ENCODE measurements around the gene KLK7.

Gene KLK7

GRCh38 chr19:50944795-50945194, 38.9 kb downstream of the KLK7 start:
- ATAC-seq: no peak
- TF ChIP-seq OSR1 (CRISPR knock-in tag; IDR thresholded peaks at IDR 0.05): no peak
- no peak for TF ChIP-seq ZFP30 (CRISPR knock-in tag; IDR thresholded peaks at IDR 0.05)
- no peak for TF ChIP-seq CREB5 (CRISPR knock-in tag; IDR thresholded peaks at IDR 0.05; ENCODE audit: low read depth)
- TF ChIP-seq ZFP3 (CRISPR knock-in tag; IDR thresholded peaks at IDR 0.05): no peak
- TF ChIP-seq GLIS3 (CRISPR knock-in tag; IDR thresholded peaks at IDR 0.05): no peak
- TF ChIP-seq TOX (CRISPR knock-in tag; IDR thresholded peaks at IDR 0.05; ENCODE audit: borderline replicate concordance): no peak
- no peak for TF ChIP-seq POU6F1 (CRISPR knock-in tag; IDR thresholded peaks at IDR 0.05; ENCODE audit: borderline replicate concordance, low read depth)
- no peak for TF ChIP-seq TCF4 (CRISPR knock-in tag; IDR thresholded peaks at IDR 0.05; ENCODE audit: borderline replicate concordance)
- no peak for TF ChIP-seq PPARA (CRISPR knock-in tag; IDR thresholded peaks at IDR 0.05; ENCODE audit: borderline replicate concordance)
- TF ChIP-seq ZNF565 (CRISPR knock-in tag; conservative IDR thresholded peaks at IDR 0.05; ENCODE audit: low read depth): no peak
- TF ChIP-seq SNAI2 (CRISPR knock-in tag; IDR thresholded peaks at IDR 0.05): no peak
- TF ChIP-seq ZNF70 (CRISPR knock-in tag; IDR thresholded peaks at IDR 0.05): no peak

- no peak for TF ChIP-seq RARB (CRISPR knock-in tag; IDR thresholded peaks at IDR 0.05)
- no peak for TF ChIP-seq SNAI2 (CRISPR knock-in tag; IDR thresholded peaks at IDR 0.05)
- TF ChIP-seq ESRRG (CRISPR knock-in tag; IDR thresholded peaks at IDR 0.05): no peak
- no peak for TF ChIP-seq BACH2 (CRISPR knock-in tag; IDR thresholded peaks at IDR 0.05; ENCODE audit: borderline replicate concordance)
- TF ChIP-seq ZNF565 (CRISPR knock-in tag; conservative IDR thresholded peaks at IDR 0.05; ENCODE audit: low read depth): no peak
- no peak for TF ChIP-seq TOX (CRISPR knock-in tag; IDR thresholded peaks at IDR 0.05; ENCODE audit: borderline replicate concordance)
- TF ChIP-seq ZFP30 (CRISPR knock-in tag; IDR thresholded peaks at IDR 0.05): no peak
- TF ChIP-seq ZFP3 (CRISPR knock-in tag; IDR thresholded peaks at IDR 0.05): no peak
- TF ChIP-seq ZNF8 (CRISPR knock-in tag; IDR thresholded peaks at IDR 0.05): no peak
- TF ChIP-seq OSR1 (CRISPR knock-in tag; IDR thresholded peaks at IDR 0.05): no peak
- TF ChIP-seq ZNF70 (CRISPR knock-in tag; IDR thresholded peaks at IDR 0.05): no peak
- TF ChIP-seq ARNTL (CRISPR knock-in tag; IDR thresholded peaks at IDR 0.05; ENCODE audit: borderline replicate concordance, low read depth): no peak
- ATAC-seq: no peak
These were observed 40.5 kb downstream of the KLK7 start for GRCh38 chr19:50943074-50943828.

GRCh38 chr19:50939596-50939995, 44.1 kb downstream of the KLK7 start:
- ATAC-seq: no peak
- TF ChIP-seq PATZ1 (CRISPR knock-in tag; IDR thresholded peaks at IDR 0.05; ENCODE audit: borderline replicate concordance) (no peak), TOX (CRISPR knock-in tag; IDR thresholded peaks at IDR 0.05; ENCODE audit: borderline replicate concordance) (no peak), BACH2 (CRISPR knock-in tag; IDR thresholded peaks at IDR 0.05; ENCODE audit: borderline replicate concordance) (no peak), CSDC2 (CRISPR knock-in tag; IDR thresholded peaks at IDR 0.05) (no peak), ESRRG (CRISPR knock-in tag; IDR thresholded peaks at IDR 0.05) (no peak), ZNF8 (CRISPR knock-in tag; IDR thresholded peaks at IDR 0.05) (no peak), TCF4 (CRISPR knock-in tag; IDR thresholded peaks at IDR 0.05; ENCODE audit: borderline replicate concordance) (no peak), PPARA (CRISPR knock-in tag; IDR thresholded peaks at IDR 0.05; ENCODE audit: borderline replicate concordance) (no peak), ZFP30 (CRISPR knock-in tag; IDR thresholded peaks at IDR 0.05) (no peak)

- TF ChIP-seq TOX (CRISPR knock-in tag; IDR thresholded peaks at IDR 0.05; ENCODE audit: borderline replicate concordance) (no peak), ZNF565 (CRISPR knock-in tag; conservative IDR thresholded peaks at IDR 0.05; ENCODE audit: low read depth) (no peak), CSRNP3 (CRISPR knock-in tag; IDR thresholded peaks at IDR 0.05) (no peak), ZFP30 (CRISPR knock-in tag; IDR thresholded peaks at IDR 0.05) (no peak), CSDC2 (CRISPR knock-in tag; IDR thresholded peaks at IDR 0.05) (no peak), BACH2 (CRISPR knock-in tag; IDR thresholded peaks at IDR 0.05; ENCODE audit: borderline replicate concordance) (no peak)
- ATAC-seq: no peak
These were observed 50.1 kb downstream of the KLK7 start for GRCh38 chr19:50933640-50934039.
